Mesendoderm (in vitro differentiated cells): Measurements from ENCODE around the gene TNFRSF1B.

Source experiments
- DNase-seq: peaks from one replicate; pipeline ENCODE4 v3.0.0; 2013
- H2AK5ac ChIP-seq: 2 replicates; pipeline ENCODE4 v1.6.1; 2013; ENCODE audit warnings: low read length, inconsistent platforms
- H2BK120ac ChIP-seq: 2 replicates; pipeline ENCODE4 v1.6.1; 2013; ENCODE audit warnings: low read depth, mild to moderate bottlenecking, low read length, moderate library complexity, mixed read lengths
- H2BK15ac ChIP-seq: replicated peaks from 2 replicates; pipeline ENCODE4 v1.6.1; 2013; ENCODE audit warnings: low read depth, mild to moderate bottlenecking, moderate library complexity
- H2BK5ac ChIP-seq: 2 replicates; pipeline ENCODE4 v1.6.1; 2013; ENCODE audit warnings: low read length, inconsistent platforms
- H3K18ac ChIP-seq: 2 replicates; pipeline ENCODE4 v1.6.1; 2013; ENCODE audit warnings: mild to moderate bottlenecking, low read length, mixed read lengths
- H3K23ac ChIP-seq: one replicate; pipeline ENCODE4 v1.6.1; 2013; ENCODE audit warnings: low read length
- H3K27ac ChIP-seq: 2 replicates; pipeline ENCODE4 v1.5.1; 2013; ENCODE audit warnings: low read depth, mild to moderate bottlenecking, inconsistent platforms, low read length, moderate library complexity
- H3K27me3 ChIP-seq: 2 replicates; pipeline ENCODE4 v1.6.1; 2013; ENCODE audit warnings: low read length, control low read depth, mild to moderate bottlenecking, inconsistent platforms; ENCODE audit not compliant: insufficient read depth, poor library complexity
- H3K36me3 ChIP-seq: 2 replicates; pipeline ENCODE4 v1.6.1; 2013; ENCODE audit warnings: low read length, inconsistent platforms; ENCODE audit not compliant: control insufficient read depth, insufficient read depth
- H3K4ac ChIP-seq: one replicate; pipeline ENCODE4 v1.6.1; 2013; ENCODE audit warnings: low read depth, mild to moderate bottlenecking, low read length, moderate library complexity
- H3K4me1 ChIP-seq: 2 replicates; pipeline ENCODE4 v1.6.1; 2013; ENCODE audit warnings: low read depth, low read length, inconsistent platforms; ENCODE audit not compliant: control insufficient read depth
- H3K4me2 ChIP-seq: 2 replicates; pipeline ENCODE4 v1.6.1; 2013; ENCODE audit warnings: low read length
- H3K4me3 ChIP-seq: 2 replicates; pipeline ENCODE4 v1.5.1; 2013; ENCODE audit warnings: mild to moderate bottlenecking, low read length
- H3K56ac ChIP-seq: one replicate; pipeline ENCODE4 v1.6.1; 2013; ENCODE audit warnings: low read length
- H3K79me1 ChIP-seq: 2 replicates; pipeline ENCODE4 v1.6.1; 2013; ENCODE audit warnings: low read length, inconsistent platforms
- H3K79me2 ChIP-seq: 2 replicates; pipeline ENCODE4 v1.6.1; 2013; ENCODE audit warnings: mild to moderate bottlenecking, low read length; ENCODE audit not compliant: control insufficient read depth, insufficient read depth
- H3K9ac ChIP-seq: 2 replicates; pipeline ENCODE4 v1.6.1; 2013; ENCODE audit warnings: low read length, inconsistent platforms
- H4K5ac ChIP-seq: one replicate; pipeline ENCODE4 v1.6.1; 2013; ENCODE audit warnings: low read length
- H4K8ac ChIP-seq: one replicate; pipeline ENCODE4 v1.6.1; 2013; ENCODE audit warnings: low read depth, mild to moderate bottlenecking, control low read depth, low read length, moderate library complexity
- WGBS: extraction: QIAGEN DNeasy Blood & Tissue Kit; methylation state at CpG from one replicate; pipeline ENCODE4 v1.1.7; 2013; ENCODE audit warnings: low lambda C conversion rate, missing lambda C conversion rate; ENCODE audit not compliant: insufficient coverage; ENCODE audit errors: extremely low coverage; 5-methylcytosine and 5-hydroxymethylcytosine counted together

TNFRSF1B gene

GRCh38 chr1:12244078-12244477, 77.3 kb downstream of the TNFRSF1B start:
- Histone ChIP-seq H3K79me2 (no peaks in the 10 kb centered on the region), H2AK5ac (no peak overlapping the region), H3K27me3 (no peaks in the 10 kb centered on the region), H3K27ac (no peak overlapping the region), H3K36me3 (peaks cover 2% of the 10 kb centered on the region), H3K79me1 (no peaks in the 10 kb centered on the region), H3K4me3 (no peak overlapping the region), H3K4me2 (no peak overlapping the region), H3K4ac (no peak overlapping the region), H3K4me1 (no peaks in the 10 kb centered on the region), H4K5ac (no peak overlapping the region), H3K18ac (no peak overlapping the region), H2BK5ac (no peak overlapping the region), H2BK15ac (no peak overlapping the region), H3K9ac (no peak overlapping the region), H2BK120ac (no peak overlapping the region), H3K56ac (no peak overlapping the region), H3K23ac (no peak overlapping the region), H4K8ac (no peak overlapping the region)
- peak; percentile 23 for DNase-seq
- no CpG with 5 or more reads among the region's 2 CpGs for WGBS

- Histone ChIP-seq H4K5ac (no peak overlapping the region), H3K79me1 (no peaks in the 10 kb centered on the region), H2BK15ac (no peak overlapping the region), H4K8ac (no peak overlapping the region), H3K4me1 (no peaks in the 10 kb centered on the region), H3K23ac (no peak overlapping the region), H3K36me3 (peaks cover 2% of the 10 kb centered on the region), H2BK120ac (no peak overlapping the region), H3K56ac (no peak overlapping the region), H2BK5ac (no peak overlapping the region), H3K4me3 (no peak overlapping the region), H3K9ac (no peak overlapping the region), H3K27me3 (no peaks in the 10 kb centered on the region), H3K27ac (no peak overlapping the region), H2AK5ac (no peak overlapping the region), H3K4me2 (no peak overlapping the region), H3K4ac (no peak overlapping the region), H3K18ac (no peak overlapping the region), H3K79me2 (no peaks in the 10 kb centered on the region)
- DNase-seq = no peak
- WGBS = no CpG with 5 or more reads among the region's 5 CpGs
These were observed 77.8 kb downstream of the TNFRSF1B start for GRCh38 chr1:12244585-12244984.

GRCh38 chr1:12245116-12245515, 78.3 kb downstream of the TNFRSF1B start:
- peaks cover 2% of the 10 kb centered on the region for H3K36me3 ChIP-seq
- H2BK15ac ChIP-seq = no peak overlapping the region
- H3K4me1 ChIP-seq = no peaks in the 10 kb centered on the region
- no peak overlapping the region for H3K4me3 ChIP-seq
- DNase-seq = no peak
- no peaks in the 10 kb centered on the region for H3K79me2 ChIP-seq
- no peak overlapping the region for H2BK5ac ChIP-seq
- H3K27me3 ChIP-seq = no peaks in the 10 kb centered on the region
- no peak overlapping the region for H3K56ac ChIP-seq
- no peak overlapping the region for H2AK5ac ChIP-seq
- H3K23ac ChIP-seq = no peak overlapping the region
- no peaks in the 10 kb centered on the region for H3K79me1 ChIP-seq
- H3K4me2 ChIP-seq = no peak overlapping the region
- no peak overlapping the region for H3K4ac ChIP-seq
- no peak overlapping the region for H2BK120ac ChIP-seq
- no peak overlapping the region for H3K18ac ChIP-seq
- no peak overlapping the region for H3K9ac ChIP-seq
- no peak overlapping the region for H4K5ac ChIP-seq
- no peak overlapping the region for H3K27ac ChIP-seq
- no CpG with 5 or more reads among the region's 3 CpGs for WGBS
- no peak overlapping the region for H4K8ac ChIP-seq

GRCh38 chr1:12245733-12246132, 78.9 kb downstream of the TNFRSF1B start:
- H3K4me2 ChIP-seq = no peak overlapping the region
- no peak overlapping the region for H3K9ac ChIP-seq
- H3K4ac ChIP-seq = no peak overlapping the region
- peaks cover 2% of the 10 kb centered on the region for H3K36me3 ChIP-seq
- no peak overlapping the region for H3K18ac ChIP-seq
- no peak overlapping the region for H2BK5ac ChIP-seq
- DNase-seq = no peak
- H3K23ac ChIP-seq = no peak overlapping the region
- no peaks in the 10 kb centered on the region for H3K27me3 ChIP-seq
- no peaks in the 10 kb centered on the region for H3K79me1 ChIP-seq
- H3K56ac ChIP-seq = no peak overlapping the region
- no peak overlapping the region for H4K8ac ChIP-seq
- no peak overlapping the region for H2BK15ac ChIP-seq
- H3K27ac ChIP-seq = no peak overlapping the region
- H4K5ac ChIP-seq = no peak overlapping the region
- no peak overlapping the region for H3K4me3 ChIP-seq
- H3K79me2 ChIP-seq = no peaks in the 10 kb centered on the region
- H2BK120ac ChIP-seq = no peak overlapping the region
- no peak overlapping the region for H2AK5ac ChIP-seq
- H3K4me1 ChIP-seq = no peaks in the 10 kb centered on the region

- H4K8ac ChIP-seq = no peak overlapping the region
- H3K79me2 ChIP-seq = no peaks in the 10 kb centered on the region
- H2BK5ac ChIP-seq = no peak overlapping the region
- no peak overlapping the region for H3K56ac ChIP-seq
- no peaks in the 10 kb centered on the region for H3K27me3 ChIP-seq
- no peak overlapping the region for H3K18ac ChIP-seq
- H2AK5ac ChIP-seq = no peak overlapping the region
- no peak overlapping the region for H3K4me2 ChIP-seq
- DNase-seq = no peak
- no peak overlapping the region for H3K9ac ChIP-seq
- no peaks in the 10 kb centered on the region for H3K79me1 ChIP-seq
- H2BK15ac ChIP-seq = no peak overlapping the region
- no peak overlapping the region for H4K5ac ChIP-seq
- H3K36me3 ChIP-seq = peaks cover 3% of the 10 kb centered on the region
- no peak overlapping the region for H3K23ac ChIP-seq
- WGBS = no CpG with 5 or more reads among the region's 6 CpGs
- no peak overlapping the region for H3K4me3 ChIP-seq
- H3K27ac ChIP-seq = no peak overlapping the region
- no peaks in the 10 kb centered on the region for H3K4me1 ChIP-seq
- no peak overlapping the region for H3K4ac ChIP-seq
- H2BK120ac ChIP-seq = no peak overlapping the region
These were observed 79.8 kb downstream of the TNFRSF1B start for GRCh38 chr1:12246584-12246983.

GRCh38 chr1:12249181-12249580, 82.4 kb downstream of the TNFRSF1B start:
- H3K4me3 ChIP-seq = no peak overlapping the region
- H2AK5ac ChIP-seq = no peak overlapping the region
- H2BK15ac ChIP-seq = no peak overlapping the region
- no peak overlapping the region for H3K56ac ChIP-seq
- no peak overlapping the region for H2BK120ac ChIP-seq
- H3K27me3 ChIP-seq = no peaks in the 10 kb centered on the region
- H3K9ac ChIP-seq = no peak overlapping the region
- H3K4ac ChIP-seq = no peak overlapping the region
- no peak overlapping the region for H3K4me2 ChIP-seq
- H3K4me1 ChIP-seq = no peaks in the 10 kb centered on the region
- H4K5ac ChIP-seq = no peak overlapping the region
- H4K8ac ChIP-seq = no peak overlapping the region
- peak; percentile 59 for DNase-seq
- no peaks in the 10 kb centered on the region for H3K79me2 ChIP-seq
- no CpG with 5 or more reads among the region's 1 CpG for WGBS
- H3K79me1 ChIP-seq = no peaks in the 10 kb centered on the region
- H3K23ac ChIP-seq = no peak overlapping the region
- no peak overlapping the region for H3K27ac ChIP-seq
- peaks cover 7% of the 10 kb centered on the region for H3K36me3 ChIP-seq
- no peak overlapping the region for H3K18ac ChIP-seq
- H2BK5ac ChIP-seq = no peak overlapping the region
